ELF-1 (cell line): ENCODE measurements around the gene DYRK1A.
"Not testable (repeated sequence)": the region's sequence is repeated elsewhere in the genome, so short reads cannot be mapped to it uniquely, and the experiment has no call there.

Source experiments
- DNase-seq: peaks from one replicate; pipeline ENCODE4 v3.0.0-alpha.2; 2016; ENCODE audit warnings: low read depth, low spot score

DYRK1A gene

DNA sequence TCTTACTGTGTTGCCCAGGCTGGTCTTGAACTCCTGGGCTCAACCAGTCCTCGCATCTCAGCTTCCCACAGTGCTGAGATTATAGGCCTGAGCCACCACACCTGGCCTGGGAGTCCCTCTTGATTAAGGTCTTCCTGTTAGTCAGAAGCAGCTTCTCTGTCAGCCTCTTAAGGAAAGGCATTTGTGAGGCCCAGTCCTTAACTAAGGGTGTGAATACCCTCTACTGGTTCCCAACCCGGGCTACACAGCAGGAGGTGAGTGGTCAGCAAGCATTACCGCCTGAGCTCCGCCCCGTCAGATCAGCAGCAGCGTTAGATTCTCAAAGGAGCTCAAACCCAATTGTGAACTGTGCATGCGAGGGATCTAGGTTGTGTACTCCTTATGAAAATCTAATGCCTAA, 117.2 kb downstream of the DYRK1A start:
- DNase-seq, result peak; percentile 53

DNA sequence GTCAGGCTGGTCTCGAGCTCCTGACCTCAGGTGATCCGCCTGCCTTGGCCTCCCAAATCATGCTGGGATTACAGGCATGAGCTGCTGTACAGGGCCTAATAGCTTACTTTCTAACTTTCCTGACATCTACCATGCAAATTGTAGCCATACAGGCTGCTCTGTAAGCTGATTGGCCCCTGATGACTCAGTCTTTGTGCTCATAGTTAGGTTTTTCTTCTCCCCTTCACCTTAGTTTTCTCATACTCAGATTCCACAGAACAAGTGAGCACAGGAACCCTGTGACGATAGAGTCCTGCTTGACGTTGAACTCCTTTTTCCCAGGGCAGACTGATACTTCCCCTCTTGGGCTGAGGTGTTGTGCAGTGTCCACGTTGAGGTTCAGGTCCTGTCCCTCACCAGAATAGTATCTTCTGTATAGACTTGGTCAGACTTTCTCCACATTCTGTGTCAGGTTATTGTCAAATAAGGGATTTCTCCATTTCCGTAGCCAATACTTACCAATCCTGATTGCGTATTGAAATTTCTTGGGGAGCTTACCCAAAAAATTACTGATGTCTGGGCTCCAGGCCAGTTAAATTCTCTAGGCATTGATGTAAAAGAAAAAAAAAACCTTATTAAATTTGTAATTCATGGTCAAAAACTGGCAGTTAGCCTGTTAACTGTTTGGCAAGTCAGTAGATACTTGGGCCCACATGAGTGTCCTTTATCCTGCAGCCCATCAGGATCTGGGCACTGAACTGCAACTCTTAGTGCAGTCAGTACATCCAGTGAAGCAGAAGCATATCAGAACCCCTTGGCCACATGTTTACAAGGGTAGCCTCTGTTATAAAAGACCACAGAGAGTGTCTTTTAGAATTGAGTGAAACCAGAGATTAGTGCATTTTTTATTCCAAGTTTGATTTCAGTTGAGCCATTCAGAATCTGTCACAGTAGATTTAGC, 118.2 kb downstream of the DYRK1A start:
- no peak for DNase-seq

DNA sequence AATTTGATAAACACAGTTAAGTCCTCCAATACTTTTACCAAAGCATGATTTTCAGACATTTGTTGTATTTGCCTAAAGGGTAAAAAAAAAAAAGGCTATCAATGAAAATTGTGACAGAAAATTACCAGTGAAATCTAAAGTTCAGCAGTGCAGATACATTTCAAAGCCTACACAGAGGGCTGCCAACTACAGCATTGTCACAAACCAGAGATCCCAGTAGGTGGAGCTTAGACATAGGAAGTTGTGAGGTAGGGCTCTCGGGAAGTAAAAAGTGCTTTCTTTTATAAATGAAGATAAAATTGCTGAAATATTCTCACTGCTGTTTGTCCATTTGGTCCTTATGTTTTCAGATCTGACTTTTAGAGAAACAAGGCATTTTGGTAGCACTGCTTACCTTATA, 123.0 kb downstream of the DYRK1A start:
- no peak for DNase-seq

DNA sequence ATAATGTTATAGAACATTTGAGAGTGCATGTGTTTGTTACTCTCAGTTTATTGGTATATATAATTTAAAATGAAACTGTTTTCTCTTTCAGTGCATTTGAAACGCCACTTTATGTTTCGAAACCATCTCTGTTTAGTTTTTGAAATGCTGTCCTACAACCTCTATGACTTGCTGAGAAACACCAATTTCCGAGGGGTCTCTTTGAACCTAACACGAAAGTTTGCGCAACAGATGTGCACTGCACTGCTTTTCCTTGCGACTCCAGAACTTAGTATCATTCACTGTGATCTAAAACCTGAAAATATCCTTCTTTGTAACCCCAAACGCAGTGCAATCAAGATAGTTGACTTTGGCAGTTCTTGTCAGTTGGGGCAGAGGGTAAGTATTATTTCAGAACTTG, 123.5 kb downstream of the DYRK1A start:
- no peak for DNase-seq

DNA sequence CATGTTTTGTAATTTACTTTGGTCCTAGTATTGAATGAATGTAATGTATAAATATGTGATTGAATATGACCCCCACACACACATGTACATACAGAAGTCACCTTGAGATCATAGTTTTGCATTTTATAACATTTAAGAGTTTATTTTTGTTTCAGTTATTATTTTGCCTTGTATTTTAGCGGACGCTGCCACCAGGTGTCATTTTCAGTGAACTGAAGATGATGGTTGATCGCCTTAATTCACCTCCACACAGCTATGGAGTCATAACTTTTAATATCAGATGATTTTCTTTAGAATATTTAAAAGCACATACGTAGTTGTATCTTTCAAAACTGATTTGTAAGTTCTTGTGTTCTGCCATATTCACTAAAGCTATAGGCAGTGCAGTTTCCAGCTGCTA, 130.4 kb downstream of the DYRK1A start:
- DNase-seq, result no peak

DNA sequence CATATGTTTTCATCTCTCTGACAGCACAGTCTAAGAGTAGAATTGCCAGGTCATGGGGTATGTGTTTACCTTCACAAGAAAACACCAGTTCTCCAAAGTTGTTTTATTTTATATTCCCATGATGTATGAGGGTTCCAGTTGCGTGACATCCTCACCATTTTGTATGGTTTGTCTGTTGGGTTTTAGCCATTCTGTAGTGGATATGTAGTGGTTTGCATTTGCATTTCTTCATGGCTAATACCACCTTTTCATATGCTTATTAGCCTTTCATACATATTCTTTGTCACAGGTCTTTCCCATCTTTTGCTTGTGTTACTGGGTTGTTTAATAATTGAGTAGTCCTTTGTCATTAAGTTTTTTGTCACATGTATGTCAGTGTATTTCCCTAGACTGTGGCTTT, 132.1 kb downstream of the DYRK1A start:
- DNase-seq, result no peak

DNA sequence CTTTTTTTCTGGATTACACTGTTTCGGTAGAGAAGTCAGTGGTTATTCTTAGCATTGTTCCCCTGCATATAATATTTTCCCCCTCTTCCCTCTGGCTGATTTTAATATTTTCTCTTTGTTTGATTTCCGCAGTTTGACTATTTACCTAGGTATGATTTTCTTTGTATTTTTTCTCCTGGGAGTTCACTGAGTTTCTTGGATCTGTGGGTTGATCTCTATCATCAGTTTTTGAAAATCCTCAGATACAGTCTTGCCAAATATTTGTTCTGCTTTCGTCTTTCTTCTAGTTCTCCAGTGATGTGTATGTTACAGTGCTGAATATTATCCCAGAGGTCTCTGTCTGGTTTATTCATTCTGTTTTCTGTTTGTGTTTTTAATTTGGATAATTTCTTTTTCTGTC, 136.4 kb downstream of the DYRK1A start:
- no peak for DNase-seq

DNA sequence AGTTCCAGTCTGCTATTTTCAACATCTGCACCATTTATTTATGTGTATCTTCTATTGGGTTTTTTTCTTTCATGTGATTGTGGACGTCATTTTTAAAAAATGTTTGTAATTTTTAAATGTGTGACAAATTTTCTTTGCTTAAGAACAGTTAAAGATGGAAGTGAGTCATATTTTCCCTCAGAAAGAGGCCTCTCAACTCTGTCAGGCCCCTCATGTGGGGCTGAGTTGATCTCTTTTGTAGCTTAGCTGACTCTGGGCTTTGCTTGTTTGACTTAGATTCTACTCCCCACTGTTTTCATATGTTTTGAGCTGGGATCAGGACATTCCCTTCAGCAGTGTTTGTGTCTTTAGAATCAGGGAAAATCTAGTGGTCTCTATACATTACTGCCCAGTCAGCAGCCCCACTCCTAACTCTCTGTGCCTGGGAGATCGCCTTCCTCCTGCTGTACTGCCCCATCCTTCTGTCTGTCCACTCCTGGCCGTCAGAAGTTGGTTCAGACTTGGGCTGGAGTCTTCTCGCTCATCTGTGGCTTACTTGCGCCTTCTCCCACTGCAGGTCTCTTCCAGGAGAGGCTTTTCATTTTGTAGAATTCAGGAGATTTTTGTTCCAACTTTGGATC, 137.4 kb downstream of the DYRK1A start:
- no peak for DNase-seq

DNA sequence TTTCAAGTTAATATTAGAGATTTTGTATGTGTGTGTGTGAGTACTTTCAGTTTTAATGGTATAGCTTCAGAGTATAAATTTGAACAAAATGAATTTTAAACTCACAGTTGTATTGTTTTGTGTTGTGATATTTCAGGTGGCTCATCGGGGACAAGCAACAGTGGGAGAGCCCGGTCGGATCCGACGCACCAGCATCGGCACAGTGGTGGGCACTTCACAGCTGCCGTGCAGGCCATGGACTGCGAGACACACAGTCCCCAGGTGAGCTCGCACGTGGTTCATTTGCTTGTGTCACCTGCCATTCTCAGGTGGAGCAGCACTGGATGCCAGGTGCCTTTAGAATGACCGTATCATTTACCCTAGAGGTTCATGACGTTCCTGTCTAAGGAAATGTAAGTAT, 139.4 kb downstream of the DYRK1A start:
- DNase-seq, result no peak

DNA sequence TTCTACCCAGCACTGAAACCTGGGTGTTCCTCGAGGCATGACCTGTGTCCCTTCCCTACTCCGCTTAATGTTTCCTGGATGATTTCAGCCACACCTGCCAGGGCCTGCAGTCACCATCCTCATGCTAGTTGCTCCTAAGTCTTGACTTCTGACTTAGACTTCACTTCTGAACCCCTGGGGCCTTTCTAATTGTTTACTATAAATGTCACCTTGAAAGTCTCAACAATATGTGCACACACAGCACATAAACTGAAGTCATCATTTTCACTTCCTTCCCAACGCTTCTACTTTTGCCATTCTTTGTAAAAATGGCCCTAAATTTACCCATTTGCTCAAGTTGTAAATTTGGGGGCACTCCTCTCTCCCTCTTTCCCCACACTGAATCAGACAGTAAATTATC, 141.1 kb downstream of the DYRK1A start:
- no peak for DNase-seq

DNA sequence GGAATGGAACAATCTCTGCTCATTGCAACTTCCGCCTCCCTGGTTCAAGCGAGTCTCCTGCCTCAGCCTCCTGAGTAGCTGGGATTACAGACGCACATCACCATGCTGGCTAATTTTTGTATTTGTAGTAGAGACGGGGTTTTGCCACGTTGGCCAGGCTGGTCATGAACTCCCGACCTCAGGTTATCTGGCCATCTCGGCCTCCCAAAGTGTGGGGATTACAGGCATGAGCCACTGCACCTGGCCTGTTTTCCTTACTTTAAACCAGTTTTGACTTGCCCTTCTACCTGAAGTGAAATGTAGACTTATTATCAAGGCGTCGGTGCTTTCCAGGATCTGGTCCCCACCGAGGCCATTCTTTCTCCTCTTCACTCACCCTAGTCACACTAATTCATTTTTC, 141.8 kb downstream of the DYRK1A start:
- DNase-seq, result no peak

DNA sequence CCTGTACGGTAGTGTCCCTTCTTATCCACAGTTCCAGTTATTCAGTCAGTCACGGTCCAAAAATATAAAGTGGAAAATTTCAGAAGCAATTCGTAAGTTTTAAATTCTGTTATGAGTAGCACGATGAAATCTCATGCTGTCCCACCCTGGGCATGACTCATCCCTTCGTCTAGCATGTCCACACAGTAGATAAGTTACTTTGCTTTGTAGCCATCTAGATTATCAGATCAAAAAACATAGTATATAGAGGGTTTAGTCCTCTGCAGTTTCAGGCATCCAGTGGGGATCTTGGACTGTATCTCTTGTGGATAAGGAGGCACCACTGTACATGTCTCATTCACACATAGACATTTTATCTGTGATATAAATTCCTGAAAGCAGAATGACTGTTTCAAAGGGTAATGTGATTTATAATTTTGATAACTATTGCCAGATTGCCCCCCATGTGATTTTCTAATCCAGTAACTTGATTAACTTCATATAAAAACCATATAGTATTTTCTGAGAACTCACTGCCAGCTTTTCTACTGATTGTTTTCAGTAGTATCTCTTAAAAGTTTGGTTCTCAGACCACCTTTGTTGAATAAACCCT, 143.3 kb downstream of the DYRK1A start:
- no peak for DNase-seq

DNA sequence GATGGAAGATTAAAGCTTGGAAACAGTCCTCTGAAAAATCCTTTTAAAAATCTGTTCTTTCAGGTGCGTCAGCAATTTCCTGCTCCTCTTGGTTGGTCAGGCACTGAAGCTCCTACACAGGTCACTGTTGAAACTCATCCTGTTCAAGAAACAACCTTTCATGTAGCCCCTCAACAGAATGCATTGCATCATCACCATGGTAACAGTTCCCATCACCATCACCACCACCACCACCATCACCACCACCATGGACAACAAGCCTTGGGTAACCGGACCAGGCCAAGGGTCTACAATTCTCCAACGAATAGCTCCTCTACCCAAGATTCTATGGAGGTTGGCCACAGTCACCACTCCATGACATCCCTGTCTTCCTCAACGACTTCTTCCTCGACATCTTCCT, 145.3 kb downstream of the DYRK1A start:
- no peak for DNase-seq

DNA sequence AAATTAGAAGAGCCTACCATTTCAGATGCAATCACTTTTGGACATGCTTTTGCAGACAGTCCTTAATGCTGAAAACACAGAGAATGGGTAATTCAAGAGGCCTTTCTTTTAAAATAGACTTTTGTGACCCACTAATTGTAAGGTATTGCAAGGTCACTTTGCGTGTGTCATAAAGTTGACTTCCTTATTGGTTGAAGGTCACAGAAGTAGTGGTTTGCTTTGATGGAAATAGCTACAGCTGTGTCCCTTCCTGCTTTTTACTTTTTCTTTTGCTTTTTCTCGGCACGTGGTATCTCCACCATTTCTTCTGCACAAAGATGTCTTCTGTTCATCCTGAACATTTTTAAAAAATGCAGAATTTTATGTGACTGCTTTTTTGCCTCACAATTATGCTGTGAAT, 146.8 kb downstream of the DYRK1A start:
- DNase-seq, result no peak

DNA sequence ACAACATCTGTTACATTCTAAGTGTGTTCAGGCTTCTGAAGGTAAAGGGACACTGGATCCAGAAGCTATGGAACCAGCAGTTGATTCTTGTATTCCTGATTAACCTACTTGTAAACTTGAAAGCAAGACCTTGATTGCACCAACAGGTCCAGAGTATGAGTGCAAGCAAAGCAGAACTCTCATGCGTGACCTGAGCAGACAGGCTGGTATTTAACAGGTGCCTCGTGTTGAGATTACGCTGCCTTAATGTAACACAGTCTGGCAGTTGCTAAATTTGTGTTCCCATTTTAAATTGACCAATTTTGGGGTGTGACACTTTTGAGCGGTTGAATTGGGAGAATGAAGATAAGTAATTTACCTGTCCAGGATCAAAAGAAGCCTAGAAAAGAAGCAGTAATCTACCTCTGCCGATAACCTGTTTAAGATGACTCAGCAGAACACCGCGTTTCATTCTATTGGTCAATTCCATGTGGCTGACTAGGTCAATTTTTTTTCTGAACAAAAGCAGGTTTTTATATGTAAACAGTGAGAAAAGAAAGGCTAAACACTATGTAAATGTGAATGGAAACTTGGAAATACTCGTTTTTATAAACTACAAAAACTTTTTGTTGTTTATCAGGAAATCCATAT, 147.6 kb downstream of the DYRK1A start:
- DNase-seq, result no peak

DNA sequence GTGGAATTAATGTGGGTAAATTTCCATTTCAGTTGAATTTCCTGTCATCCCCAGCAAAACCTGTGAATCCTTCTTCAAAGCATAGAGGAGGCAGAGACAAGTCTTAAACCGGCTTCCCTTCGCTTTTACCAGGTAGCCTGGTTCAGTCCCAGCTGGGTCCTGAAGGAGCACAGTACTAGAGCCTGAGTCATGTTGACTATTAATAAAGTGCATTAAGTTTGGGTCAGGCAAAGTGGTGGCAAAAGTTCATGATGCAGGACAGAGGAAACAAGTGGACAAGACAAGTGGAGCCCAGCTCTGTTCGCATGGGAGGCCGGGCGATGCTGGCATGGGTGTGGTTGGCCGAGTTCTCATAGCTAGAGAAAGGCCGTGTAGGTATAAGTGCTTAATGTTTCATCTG, 150.4 kb downstream of the DYRK1A start:
- DNase-seq, result no peak

DNA sequence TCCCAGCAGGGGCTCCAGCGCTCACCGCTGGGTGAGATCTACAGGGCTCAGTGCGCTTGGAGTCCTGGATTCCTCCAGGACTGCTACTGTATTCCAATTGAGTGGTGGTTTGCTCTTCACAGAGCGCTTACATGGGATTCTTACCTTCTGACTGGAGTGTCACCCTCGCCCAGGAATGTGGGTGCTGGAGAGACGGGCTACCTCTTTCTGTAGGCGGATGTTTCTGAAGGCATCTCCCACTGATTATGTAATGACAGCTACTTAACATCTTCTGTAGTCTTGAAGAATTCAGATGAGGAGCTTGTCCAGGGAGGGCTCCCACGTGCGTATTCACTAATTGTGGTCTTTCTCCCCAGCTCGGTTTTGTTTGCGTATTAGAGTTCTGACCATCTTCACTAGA, 154.2 kb downstream of the DYRK1A start:
- DNase-seq, result no peak

DNA sequence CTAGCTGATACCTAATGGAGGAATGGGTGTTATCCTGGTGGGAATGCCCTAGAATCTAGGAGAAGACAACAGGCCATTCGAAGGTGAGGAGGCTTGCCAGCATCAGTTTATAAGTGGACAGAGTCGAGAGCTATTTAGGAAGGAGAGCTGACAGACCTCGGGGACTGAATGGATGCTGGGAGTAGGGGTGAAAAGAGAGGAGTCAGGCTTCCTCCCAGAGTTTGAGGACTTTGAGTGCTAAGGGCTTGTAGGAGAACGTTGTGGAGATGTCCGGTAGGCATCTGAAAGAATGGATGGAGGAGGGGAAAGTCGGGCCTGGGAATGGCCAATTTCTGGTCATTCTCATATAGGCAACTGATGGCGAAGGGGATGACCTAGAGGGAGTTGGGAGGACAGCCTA, 155.1 kb downstream of the DYRK1A start:
- no peak for DNase-seq

DNA sequence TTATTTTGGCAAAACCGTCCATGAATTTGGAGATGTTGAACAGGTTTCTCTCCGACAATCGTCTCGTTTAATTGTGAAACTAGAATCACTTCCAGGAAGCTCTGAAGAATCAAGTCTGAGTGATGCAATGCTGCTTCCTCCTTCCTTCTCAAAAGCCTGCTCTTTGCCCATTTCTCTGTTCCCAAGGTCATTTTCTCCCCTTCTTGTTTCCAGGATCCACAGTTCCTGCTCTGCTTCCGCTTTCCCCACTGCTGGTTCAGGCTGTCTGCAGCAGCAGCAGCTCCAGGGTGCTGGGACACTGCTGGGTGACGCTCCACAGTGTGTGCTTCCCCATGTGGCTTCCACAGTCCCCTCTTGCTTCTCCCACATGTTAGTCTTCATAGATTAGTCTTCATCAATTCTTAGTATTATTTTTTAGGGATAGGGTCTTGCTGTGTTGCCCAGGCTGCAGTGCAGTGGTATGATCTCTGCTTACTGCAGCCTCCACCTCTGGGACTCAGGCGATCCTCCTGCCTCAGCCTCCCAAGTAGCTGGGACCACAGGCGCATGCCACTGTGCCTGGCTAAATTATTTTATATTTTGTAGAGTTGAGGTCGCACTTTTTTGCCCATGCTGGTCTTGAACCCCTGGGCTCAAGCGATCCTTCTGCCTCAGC, 156.2 kb downstream of the DYRK1A start:
- no peak for DNase-seq

DNA sequence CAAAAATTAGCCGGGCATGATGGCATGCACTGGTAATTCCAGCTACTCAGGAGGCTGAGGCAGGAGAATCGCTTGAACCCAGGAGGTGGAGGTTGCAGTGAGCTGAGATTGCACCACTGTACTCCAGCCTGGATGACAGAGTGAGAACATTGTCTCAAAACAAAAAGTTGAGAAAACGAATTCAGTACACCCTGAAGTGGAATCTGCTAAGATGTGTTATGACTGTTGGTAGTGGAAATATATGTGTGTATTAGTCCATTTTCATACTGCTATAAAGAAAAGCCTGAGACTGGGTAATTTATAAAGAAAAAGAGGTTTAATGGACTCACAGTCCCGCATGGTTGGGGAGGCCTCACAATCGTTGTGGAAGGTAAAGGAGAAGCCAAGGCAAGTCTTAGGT, 158.4 kb downstream of the DYRK1A start:
- DNase-seq, result not testable (repeated sequence)

DNA sequence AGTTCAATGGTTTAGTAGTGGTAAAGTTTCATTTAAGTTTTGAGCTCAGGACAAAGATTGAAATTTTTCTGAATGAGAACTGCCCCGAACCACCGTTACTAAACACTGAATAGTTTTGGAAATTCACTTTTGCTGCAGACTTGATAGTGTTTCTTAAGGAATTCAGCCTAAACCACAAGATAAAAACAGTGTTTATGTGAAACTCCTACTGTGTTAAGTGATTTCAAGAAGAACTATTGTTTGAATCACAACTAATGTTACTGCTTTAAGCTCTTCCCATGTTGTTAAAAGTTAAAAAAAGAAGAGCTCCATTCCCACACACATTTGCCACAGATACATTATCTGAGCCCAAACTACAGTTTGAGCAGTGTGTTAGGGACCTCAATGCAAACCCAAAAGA, 159.2 kb downstream of the DYRK1A start:
- DNase-seq, result no peak

DNA sequence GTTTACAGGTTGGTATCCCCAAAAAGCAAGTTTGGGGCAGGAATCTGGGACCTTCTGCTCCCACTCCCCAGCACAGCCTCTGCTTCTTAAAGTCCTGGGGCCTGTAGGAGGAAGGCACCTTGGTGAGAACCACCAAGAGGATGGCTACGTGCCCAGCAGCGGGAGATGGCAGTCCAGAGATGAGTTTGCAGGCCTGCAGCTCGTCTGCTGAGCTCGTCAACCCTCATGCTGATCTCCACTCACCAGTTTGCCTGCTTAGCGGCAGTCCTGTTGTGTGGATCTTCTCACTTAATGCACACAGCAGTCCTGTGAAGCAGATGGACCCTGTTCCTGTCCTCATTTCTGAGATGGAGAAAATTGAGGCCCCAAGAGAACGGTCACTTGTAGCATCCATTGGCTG, 160.5 kb downstream of the DYRK1A start:
- DNase-seq, result no peak
